OCI-LY7 (cell line): Measurements from ENCODE around the gene GAS6.

Experiments used
- EZH2phosphoT487 ChIP-seq: fragments of 200-600 bp; sonication (generic); IDR thresholded peaks from 2 replicates; pipeline ENCODE4 v1.6.1; 2018; ENCODE audit warnings: low read depth, borderline replicate concordance, mild to moderate bottlenecking, mixed run types, antibody characterized with exemption, low read length, moderate library complexity, mixed read lengths
- TF ChIP-seq, protein P1 (sequence below): fragments of 200-600 bp; sonication (generic); conservative IDR thresholded peaks from 2 replicates; pipeline ENCODE4 v1.5.1; 2014; ENCODE audit warnings: mild to moderate bottlenecking, antibody characterized with exemption, low read length, moderate library complexity, mixed read lengths

DNA sequence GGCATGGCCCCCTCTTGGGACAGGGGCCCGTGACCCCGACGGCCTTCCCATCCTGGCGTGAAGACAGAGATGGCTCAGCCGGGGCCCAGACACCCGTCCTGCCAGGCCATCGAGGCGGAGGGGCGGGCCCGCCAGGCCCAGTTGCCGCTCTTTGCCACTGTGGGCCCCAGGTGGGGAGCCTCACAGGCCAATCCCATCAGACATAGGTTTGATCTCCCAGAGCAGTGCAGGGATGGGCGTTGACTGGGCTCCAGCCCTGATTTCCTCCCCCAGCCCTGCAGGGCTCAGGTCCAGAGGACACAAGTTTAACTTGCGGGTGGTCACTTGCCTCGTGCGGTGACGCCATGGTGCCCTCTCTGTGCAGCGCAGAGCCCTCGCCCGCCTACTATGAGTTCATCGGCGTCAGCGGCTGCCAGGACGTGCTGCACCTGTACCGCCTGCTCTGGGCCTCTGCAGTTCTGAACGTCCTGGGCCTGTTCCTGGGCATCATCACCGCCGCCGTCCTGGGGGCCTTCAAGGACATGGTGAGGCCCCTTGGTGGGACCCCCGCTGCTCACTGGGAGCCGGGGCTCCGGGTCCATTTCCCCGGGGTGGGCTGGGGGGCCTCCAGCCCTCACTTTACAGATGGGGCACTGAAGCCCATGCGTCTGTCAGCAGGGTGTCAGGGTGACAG, 62.5 kb downstream of the GAS6 start:
- TF ChIP-seq, protein P1, sequence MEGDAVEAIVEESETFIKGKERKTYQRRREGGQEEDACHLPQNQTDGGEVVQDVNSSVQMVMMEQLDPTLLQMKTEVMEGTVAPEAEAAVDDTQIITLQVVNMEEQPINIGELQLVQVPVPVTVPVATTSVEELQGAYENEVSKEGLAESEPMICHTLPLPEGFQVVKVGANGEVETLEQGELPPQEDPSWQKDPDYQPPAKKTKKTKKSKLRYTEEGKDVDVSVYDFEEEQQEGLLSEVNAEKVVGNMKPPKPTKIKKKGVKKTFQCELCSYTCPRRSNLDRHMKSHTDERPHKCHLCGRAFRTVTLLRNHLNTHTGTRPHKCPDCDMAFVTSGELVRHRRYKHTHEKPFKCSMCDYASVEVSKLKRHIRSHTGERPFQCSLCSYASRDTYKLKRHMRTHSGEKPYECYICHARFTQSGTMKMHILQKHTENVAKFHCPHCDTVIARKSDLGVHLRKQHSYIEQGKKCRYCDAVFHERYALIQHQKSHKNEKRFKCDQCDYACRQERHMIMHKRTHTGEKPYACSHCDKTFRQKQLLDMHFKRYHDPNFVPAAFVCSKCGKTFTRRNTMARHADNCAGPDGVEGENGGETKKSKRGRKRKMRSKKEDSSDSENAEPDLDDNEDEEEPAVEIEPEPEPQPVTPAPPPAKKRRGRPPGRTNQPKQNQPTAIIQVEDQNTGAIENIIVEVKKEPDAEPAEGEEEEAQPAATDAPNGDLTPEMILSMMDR, result no peak
- no peak for TF ChIP-seq EZH2phosphoT487
